A673 (cell line): ENCODE data around the gene FCRLB. TPM values are rescaled to one million over a fixed set of nuclear protein-coding genes. Genes with fewer than 3 reads are reported as not detected.

Source experiments
- BruUV-seq: library from RNA; stranded (reverse); fragments of 400-500 nt; replicated peaks from 2 replicates; lab custom pipeline; 2021; lab: Mats Ljungman, UMichigan
- CTCF ChIA-PET: fragments of 300-600 bp; sonication (Branson Sonifier 250); formaldehyde crosslinking; loops from one replicate; lab custom pipeline; 2022; ENCODE audit warnings: antibody characterized with exemption; lab: Charles Lee
- POLR2A ChIA-PET: fragments of 300-600 bp; sonication (Branson Sonifier 250); formaldehyde crosslinking; loops from one replicate; lab custom pipeline; 2022; ENCODE audit warnings: antibody characterized with exemption; ENCODE audit not compliant: low non-redundant PET; lab: Charles Lee
- DNase-seq: peaks from one replicate; pipeline ENCODE4 v3.0.0-alpha.2; 2015; ENCODE audit warnings: low spot score
- H3K27ac ChIP-seq: fragments of 200-600 bp; sonication (generic); 2 replicates; pipeline ENCODE4 v1.5.1; 2016; ENCODE audit warnings: mixed run types, low read depth, mild to moderate bottlenecking, mixed read lengths, antibody characterized with exemption, low read length; ENCODE audit not compliant: poor library complexity, severe bottlenecking
- H3K27me3 ChIP-seq: fragments of 200-600 bp; sonication (generic); replicated peaks from 2 replicates; pipeline ENCODE4 v1.6.1; 2017; ENCODE audit warnings: mixed run types, low read depth, mild to moderate bottlenecking, mixed read lengths, antibody characterized with exemption, low read length; ENCODE audit not compliant: insufficient read depth, poor library complexity
- H3K36me3 ChIP-seq: fragments of 200-600 bp; sonication (generic); 2 replicates; pipeline ENCODE4 v1.6.1; 2016; ENCODE audit warnings: mixed run types, mild to moderate bottlenecking, mixed read lengths, antibody characterized with exemption, low read length; ENCODE audit not compliant: insufficient read depth, poor library complexity, severe bottlenecking
- H3K4me1 ChIP-seq: fragments of 200-600 bp; sonication (generic); 2 replicates; pipeline ENCODE4 v1.6.1; 2017; ENCODE audit warnings: mixed run types, mild to moderate bottlenecking, mixed read lengths, antibody characterized with exemption, low read length; ENCODE audit not compliant: insufficient read depth, poor library complexity, severe bottlenecking
- H3K4me3 ChIP-seq: fragments of 200-600 bp; sonication (generic); 2 replicates; pipeline ENCODE4 v1.5.1; 2016; ENCODE audit warnings: low read depth, mixed run types, mild to moderate bottlenecking, mixed read lengths, low read length; ENCODE audit not compliant: poor library complexity, severe bottlenecking
- H3K9me3 ChIP-seq: fragments of 200-600 bp; sonication (generic); 2 replicates; pipeline ENCODE4 v1.6.1; 2016; ENCODE audit warnings: mixed run types, low read depth, mild to moderate bottlenecking, mixed read lengths, antibody characterized with exemption, low read length; ENCODE audit not compliant: poor library complexity, severe bottlenecking
- CTCF ChIP-seq: fragments of 300-800, 200-600 bp; sonication (generic); conservative IDR thresholded peaks from 2 replicates; pipeline ENCODE4 v1.5.1; 2017; ENCODE audit warnings: low read depth, mild to moderate bottlenecking, antibody characterized with exemption, low read length, moderate library complexity, mixed read lengths
- EZH2 ChIP-seq: fragments of 200-600 bp; sonication (generic); IDR thresholded peaks from 2 replicates; pipeline ENCODE4 v1.6.1; 2017; ENCODE audit warnings: borderline replicate concordance, low read depth, mild to moderate bottlenecking, mixed read lengths, antibody characterized with exemption, low read length; ENCODE audit not compliant: poor library complexity, severe bottlenecking
- intact Hi-C: fragments of 100-400 bp; cut with micrococcal nuclease; formaldehyde crosslinking; loops from one replicate; pipeline ENCODE4 v1.10.0; 2022; ENCODE audit not compliant: unreplicated experiment
- total RNA-seq: library from RNA; stranded (reverse); gene quantifications from 2 replicates; pipeline ENCODE4 v1.2.3, GENCODE V29; 2021

FCRLB gene
- total RNA-seq, 1 experiment from 2014 or later, result 0.67 TPM

GRCh38 chr1:161676441-161676840 is 44.9 kb upstream of the FCRLB start:
- no peak for DNase-seq
- CTCF ChIA-PET, result no interaction called here
- TF ChIP-seq CTCF (no peak), EZH2 (no peak)
- Histone ChIP-seq H3K36me3 (no peaks in the 10 kb centered on the region), H3K27me3 (peaks cover 4% of the 10 kb centered on the region), H3K27ac (no peak overlapping the region), H3K4me1 (no peaks in the 10 kb centered on the region), H3K4me3 (no peak overlapping the region), H3K9me3 (no peaks in the 10 kb centered on the region)
- intact Hi-C loops, result no loop called here
- POLR2A ChIA-PET, result no interaction called here
- BruUV-seq, result no TSS peak

GRCh38 chr1:161676958-161677689 is 44.2 kb upstream of the FCRLB start:
- BruUV-seq, result no TSS peak
- intact Hi-C loops, result no loop called here
- Histone ChIP-seq H3K27me3 (peaks cover 7% of the 10 kb centered on the region), H3K36me3 (no peaks in the 10 kb centered on the region), H3K4me1 (no peaks in the 10 kb centered on the region), H3K4me3 (no peak overlapping the region), H3K9me3 (no peaks in the 10 kb centered on the region), H3K27ac (no peak overlapping the region)
- ChIA-PET CTCF (no interaction called here), POLR2A (no interaction called here)
- no peak for DNase-seq
- TF ChIP-seq CTCF (no peak), EZH2 (no peak)

GRCh38 chr1:161678500-161678899 is 42.8 kb upstream of the FCRLB start:
- Histone ChIP-seq H3K4me1 (no peaks in the 10 kb centered on the region), H3K4me3 (no peak overlapping the region), H3K36me3 (no peaks in the 10 kb centered on the region), H3K9me3 (no peaks in the 10 kb centered on the region), H3K27ac (no peak overlapping the region), H3K27me3 (peaks cover 16% of the 10 kb centered on the region)
- TF ChIP-seq EZH2 (no peak), CTCF (no peak)
- no peak for DNase-seq
- BruUV-seq, result no TSS peak
- intact Hi-C loops, result no loop called here
- ChIA-PET POLR2A (no interaction called here), CTCF (no interaction called here)
